ENCODE measurements around the gene DSCAML1.

DSCAML1 gene

DNA sequence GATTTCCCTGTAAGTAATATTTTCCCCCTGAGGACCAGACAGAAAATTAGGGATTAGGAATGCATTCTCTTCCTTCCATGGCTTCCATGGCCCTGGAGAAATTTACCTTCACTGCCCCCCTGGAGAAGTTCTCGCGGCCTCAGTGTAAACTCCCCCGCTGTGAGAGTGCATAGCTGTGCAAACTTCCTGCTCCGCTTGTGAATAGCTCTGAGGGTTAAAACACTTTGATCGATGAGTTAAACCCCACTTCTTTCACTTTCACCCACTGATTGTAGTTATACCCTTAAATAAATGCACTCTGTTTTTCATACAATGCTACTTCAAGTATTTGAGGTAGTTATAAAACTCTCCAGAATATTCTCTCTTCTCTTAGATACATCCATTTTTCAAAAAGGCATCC lies 190.8 kb downstream of the DSCAML1 start:
- no peak for DNase-seq (ENCODE audit: low spot score)

DNA sequence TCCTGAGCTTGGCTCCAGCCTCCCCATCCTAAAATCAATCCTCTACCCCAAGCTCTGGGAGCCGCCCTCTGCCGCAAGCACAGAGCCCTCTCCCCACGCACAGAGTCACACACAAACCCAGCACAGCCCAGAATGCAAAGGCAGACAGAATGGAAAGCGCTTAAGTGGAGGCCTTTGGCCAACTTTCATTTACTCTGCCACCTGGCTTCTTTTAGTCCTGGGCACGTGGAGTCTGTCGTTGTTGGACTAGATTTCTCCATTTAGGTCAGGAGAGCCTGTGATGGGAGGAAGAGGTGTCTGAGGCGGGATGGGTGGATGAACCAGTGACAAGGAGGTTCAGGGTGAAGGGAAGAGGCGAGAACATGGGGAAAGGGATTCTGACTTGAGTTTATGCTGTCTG lies 191.7 kb downstream of the DSCAML1 start:
- DNase-seq (ENCODE audit: low spot score), result no peak

DNA sequence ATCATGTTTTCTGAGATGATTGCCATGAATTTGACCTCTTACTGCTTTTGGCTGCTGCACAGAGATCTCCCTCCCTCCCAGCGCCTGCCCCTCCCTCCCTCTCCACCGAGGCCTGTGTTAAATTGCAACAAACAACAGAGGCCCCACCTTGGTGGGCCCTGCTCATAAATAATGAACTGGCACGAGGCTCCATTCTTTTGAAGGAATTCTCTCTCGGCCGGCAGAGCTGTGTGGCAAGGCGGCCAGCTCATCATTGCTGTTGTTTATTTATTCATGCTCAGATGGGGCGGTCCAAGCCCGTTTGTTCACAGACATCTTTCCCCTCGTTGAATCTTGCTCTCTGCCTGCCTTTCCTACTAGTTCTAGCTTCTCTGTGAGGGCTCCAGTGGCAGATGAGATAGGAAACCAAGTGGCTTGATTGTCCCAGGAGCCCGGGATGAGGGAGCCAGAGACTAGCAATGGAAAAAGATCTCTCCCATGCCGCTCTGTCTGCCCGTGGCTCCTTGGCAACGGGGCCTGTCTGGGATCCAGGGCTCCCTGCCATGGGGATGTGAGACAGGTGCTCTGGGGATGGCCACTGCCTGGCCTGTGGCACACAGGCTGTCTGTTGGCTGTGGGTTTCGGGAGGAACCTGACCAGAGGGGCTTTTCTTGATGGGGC lies 192.6 kb downstream of the DSCAML1 start:
- peak; percentile 38 for DNase-seq (ENCODE audit: low spot score)

DNA sequence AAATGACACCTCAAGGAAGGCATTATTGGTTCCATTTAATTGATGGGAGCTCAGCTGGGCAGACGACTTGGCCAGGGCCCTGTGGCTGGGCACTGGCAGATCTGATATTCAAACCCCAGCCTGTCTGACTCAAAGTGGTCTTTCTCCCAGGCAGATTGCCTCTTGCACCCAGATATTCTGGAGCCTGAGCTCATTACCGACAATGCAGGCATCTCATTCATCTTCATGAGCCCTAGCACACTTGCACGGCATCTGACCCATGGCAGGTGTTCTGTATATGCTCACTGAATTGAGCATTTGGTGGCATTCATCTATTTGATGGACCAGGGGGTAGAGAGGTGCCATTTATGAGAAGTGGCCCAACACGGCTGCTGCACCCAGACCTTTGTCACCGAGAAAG lies 193.1 kb downstream of the DSCAML1 start:
- no peak for DNase-seq (ENCODE audit: low spot score)

DNA sequence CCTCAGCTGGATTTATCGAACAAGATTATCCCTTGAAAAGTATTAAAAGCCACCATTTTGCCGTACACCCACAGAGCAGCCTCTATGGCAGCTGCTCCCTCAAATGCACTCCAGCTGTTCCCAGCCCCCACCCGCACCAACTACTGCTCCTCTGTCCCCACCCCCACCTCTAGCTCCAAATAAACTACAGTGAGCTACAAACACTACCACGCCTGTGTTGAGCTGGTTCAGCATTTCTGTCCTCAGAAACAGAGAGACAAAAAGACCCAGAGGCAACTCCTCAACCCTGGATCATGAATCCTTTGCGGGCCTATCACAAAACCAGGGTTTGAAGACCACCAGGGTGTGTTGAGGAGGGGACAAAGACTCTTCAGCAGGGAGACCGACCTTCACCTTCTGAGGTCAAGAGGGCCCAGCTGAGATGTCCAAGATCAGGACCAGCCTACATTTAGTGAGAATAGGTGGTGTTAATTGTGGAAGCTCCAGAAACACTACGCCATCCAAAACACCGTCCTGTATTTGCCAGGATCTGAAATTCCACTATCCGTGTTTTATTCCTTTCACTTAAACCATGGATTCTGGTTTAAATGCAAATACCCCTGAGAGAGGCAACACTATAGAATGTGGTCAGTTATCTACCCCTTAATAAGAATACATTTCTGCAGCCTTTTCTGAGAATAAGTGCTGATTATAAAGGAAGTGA lies 195.9 kb downstream of the DSCAML1 start:
- DNase-seq (ENCODE audit: low spot score), result no peak

DNA sequence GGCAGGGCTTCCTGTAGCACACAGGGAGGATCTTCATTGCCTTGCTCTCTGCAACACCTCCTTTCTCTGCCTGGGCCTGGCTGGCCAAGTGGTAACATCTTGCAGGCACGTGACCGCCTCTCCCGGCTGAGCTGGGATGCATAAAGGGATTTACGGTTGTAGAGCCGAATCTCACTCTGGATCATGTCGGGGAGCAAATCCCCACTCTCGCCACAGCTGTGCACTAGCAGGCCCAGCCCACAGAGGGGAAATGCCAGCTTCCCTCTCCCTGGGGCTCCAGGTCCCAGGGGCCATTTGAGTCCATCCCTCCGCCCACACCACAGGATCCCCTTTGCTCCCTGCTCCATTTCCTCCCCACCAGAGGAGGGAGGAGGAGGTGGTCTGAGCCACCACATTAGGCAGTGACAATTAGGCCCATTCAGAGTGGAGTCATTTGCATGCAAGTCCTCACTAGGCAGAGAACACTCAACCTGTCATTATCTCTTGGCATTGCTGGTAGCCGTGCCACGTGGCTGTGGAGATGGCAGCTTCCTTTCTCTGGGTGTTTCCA lies 196.7 kb downstream of the DSCAML1 start:
- DNase-seq (ENCODE audit: low spot score), result no peak

DNA sequence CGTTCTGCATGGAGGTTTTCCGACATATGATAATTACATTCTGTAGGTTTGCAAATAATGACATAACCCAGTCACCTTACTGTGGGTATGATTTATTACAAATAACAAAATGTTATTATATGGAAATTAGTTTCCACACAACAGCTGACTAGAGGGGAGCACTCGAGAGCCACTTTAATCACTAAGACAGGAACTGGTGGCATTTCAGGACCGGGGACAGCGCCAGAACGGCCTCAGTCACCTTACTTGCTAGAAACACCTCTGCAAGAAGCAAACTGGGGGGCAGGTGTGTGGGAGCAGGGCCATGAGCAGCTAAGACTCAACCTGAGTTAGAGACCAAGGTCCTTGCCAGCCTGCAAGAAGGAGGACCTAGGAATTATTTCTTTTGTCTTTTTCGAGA lies 199.9 kb downstream of the DSCAML1 start:
- peak; percentile 36 for DNase-seq (ENCODE audit: low spot score)

DNA sequence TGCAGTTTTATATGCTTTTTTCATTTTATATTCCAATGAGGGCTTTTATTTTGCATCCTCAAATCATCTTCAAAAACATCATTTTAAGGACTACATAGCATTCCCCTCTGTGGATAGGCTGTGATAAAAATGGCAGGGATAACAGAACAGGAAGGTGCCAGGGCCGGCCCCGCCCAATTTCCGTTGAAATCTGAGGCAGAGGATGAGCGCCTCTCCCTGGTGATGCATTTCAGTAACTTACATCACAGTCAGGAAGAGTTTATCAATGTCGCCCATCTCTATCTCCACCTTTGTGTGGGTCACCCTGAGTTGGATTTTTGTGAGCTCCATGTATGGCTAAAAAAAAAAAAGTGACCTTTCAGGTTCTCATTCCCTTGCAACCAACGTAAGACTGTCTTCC lies 201.6 kb downstream of the DSCAML1 start:
- DNase-seq (ENCODE audit: low spot score), result no peak

DNA sequence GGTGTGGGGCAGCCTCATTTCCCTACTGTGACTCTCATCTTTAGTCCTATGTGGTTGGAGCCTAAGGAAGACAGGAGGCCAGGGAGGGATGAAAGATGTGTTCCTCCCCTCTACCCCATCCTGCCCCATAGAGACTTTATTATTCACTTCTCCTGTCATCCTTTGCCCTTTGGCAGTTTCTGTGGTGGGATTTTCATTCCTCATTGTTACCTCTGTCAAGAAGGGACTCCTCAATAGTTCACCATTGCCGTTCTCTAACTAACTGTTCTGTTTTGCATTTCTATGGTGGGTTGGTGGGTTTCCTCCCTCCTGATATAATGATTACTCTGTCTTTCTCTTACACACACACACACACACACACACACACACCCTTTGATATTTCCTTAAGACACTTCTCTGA lies 202.3 kb downstream of the DSCAML1 start:
- no peak for DNase-seq (ENCODE audit: low spot score)

DNA sequence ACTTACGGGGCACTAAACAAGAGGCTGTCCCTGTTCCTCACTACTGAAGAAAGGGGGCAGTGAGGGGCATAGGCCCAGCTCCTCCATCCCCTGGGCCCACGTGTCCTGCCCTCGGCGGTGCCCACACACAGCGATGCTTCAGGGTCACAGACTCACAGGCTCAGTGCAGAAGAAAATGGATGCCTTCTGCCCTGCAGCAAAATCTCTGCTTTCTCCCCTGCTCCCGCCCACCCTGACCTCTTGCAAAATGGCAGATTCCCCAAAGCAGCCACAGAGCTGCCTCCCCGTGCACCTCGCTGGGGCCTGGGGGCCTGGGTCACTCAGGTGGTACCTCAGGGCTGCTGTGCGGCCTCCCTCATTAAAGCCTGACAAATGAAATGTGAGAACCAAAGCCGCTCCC lies 204.0 kb downstream of the DSCAML1 start:
- DNase-seq (ENCODE audit: low spot score), result no peak

DNA sequence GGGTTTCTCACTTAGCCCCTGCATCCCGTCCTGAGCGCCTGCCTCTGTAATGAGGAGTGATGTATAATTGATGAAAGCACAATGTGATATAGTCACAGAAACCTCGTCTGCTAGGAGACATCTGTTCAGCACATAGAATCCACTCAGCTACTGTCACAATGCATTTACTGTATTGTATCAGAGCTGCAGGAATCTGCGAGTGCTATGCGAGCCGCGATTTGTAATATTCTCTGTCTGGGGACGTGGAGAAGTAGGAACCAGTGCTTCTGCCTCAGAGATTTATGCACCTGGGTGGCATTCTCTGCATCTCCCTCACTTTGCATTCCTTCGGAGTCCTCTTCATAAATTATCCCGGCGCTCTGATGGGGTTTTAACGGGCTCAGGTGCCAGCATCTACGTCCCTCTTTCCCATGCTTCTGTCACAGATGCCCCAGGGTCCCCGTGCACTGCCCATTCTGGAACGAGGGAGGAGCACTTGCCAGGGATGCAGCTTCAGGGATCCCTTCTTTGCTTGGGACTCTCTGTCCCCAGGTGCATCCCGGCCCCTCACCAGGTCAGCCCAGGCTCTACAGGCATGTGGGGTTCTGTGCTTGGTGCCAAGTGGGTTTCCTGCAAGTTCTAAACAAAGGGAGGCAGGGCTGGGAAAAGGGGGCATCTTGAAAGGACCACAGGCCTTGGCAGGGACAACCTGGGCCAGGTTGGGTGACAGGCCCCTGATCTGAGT lies 205.5 kb downstream of the DSCAML1 start:
- no peak for DNase-seq (ENCODE audit: low spot score)

DNA sequence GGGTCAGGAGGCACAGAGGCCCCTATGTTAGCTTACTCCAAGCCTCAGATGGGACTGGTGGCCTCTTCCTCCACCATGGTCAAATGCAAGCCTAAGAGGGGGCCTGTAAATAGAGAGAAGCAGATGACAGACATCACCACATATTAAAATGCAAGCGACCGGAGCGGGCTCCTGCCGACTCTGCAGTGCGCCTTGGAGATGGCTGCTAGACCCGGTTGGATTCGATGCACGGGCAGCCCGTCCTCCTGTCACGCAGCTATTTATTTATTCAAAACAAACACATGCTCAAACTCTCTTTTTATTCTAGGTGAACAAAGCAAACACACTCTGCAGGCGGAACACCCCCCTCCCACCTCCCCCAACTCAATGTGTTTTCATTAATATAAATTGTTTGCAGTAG lies 208.0 kb downstream of the DSCAML1 start:
- no peak for DNase-seq (ENCODE audit: low spot score)

DNA sequence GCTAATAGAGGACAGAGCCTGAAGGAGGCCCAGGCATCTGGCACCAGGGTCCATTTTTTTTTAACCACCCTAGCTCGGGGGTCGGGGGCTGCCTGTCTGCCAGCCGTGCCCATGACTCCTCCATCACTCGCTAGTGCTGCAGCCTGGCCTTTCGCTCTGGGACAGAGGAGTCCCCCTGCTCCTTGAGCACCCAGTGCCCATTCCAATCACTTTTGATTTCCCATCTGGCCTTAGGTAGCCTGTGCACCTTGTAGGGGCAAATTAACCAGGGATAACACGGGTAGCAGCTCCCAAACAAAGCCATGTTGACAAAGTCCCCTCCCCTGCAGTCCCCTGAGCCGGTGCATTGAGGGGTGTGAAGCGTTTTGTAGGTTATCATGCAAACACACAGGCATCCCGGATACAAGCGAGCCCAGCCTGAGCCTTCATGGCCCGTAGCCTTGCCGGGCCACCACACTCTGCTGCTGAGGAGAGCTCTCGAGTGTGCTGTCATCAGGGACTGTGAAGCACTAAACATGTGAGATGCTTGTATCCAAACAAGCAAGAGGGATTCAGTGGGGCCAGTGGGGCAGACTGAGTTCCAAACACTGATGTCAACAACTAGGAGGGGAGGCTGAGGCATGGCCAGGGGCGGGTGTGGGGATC lies 208.7 kb downstream of the DSCAML1 start:
- DNase-seq (ENCODE audit: low spot score), result no peak

DNA sequence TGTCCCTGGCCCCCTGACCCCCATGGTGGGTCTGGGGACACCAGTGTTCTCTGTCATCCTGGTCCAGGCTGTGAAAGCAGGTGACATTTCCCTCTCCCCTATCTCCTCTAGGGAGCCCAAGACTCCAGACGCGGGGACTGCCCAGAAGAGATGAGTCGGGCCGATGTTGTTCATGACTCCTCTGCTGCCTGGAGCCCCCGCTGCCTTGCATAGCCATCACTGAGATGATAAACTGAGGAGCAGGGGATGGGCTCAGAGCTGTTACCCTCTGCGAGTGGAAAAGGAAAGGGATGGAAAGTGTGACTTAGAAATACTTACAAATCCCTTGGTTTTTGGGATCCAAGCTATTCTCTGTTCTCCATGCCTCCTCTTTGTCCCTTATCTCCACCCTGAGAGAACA lies 209.6 kb downstream of the DSCAML1 start:
- DNase-seq (ENCODE audit: low spot score), result no peak

DNA sequence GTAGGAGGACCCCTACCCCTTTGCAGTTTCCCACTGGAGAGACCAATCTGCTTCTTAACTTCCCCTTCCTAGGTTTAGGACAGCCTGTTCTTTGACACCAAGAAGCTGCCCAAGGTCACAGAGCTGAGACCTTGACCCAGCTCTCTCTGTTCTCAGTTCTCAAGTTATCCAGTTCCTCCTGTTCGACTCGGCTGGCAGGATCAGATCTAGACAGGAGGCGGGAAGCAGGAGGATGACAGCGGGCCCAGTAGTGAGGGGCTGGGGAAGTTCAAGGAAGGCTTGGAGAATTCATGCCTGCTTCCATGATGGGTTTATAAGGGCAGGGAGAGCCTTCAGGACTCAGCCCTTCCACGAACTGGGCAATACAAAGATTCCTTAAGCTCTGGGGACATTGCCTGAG lies 210.6 kb downstream of the DSCAML1 start:
- no peak for DNase-seq (ENCODE audit: low spot score)

DNA sequence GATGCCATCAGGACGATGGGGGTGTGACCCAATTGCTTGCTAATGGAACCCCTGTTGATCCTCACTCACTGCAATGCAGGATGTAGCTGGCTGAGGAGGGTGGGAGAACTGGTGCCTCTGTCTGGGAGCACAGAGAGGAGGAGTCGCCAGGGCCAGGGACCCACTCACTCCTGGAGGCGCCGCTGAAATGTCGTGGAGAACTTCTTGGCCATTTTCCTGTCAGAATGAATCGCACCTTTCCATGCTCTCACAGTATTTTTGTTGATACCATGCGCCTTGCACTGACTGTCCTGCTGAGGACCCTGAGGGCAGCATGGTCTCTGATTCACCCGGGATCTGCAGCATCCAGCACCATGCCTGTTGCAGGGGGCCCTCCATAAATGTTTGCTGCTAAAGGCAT lies 211.4 kb downstream of the DSCAML1 start:
- DNase-seq (ENCODE audit: low spot score), result no peak

DNA sequence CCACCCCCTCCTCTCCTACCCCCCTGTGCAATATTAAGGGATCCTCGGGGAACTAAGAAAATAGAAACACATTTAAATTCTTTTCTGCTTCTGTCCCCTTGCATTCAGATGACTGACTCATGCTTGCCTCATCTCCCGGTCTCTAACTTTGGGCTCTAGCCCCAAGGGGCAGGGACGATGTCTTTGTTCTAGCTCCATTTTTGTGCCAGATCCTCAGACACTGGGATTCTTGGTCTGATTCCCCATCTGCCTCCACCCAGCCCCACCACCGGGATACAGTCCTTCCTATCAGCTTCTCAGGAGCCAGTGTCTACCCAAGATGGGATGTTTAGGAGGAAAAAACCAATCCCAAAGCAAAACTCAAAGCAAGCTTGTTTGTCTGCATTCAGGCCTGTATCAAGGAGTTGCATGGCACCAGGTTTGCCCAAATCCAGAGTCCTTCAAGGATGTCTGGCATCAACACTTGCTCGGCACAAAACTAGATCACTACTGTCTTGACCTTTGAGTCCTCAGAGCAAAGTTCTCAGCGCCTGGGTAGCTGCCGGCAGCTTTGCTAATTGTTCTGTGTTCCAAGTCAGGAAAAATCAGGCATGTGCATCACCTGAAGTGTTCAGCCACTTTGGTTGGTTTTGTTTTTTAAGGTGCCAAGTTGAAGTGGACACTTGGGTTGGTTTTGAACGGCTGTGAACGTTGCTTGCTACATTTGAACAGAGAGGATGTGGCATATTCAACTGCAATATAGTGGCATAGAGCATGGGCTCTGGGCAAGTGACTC lies 212.8 kb downstream of the DSCAML1 start:
- DNase-seq (ENCODE audit: low spot score), result no peak

DNA sequence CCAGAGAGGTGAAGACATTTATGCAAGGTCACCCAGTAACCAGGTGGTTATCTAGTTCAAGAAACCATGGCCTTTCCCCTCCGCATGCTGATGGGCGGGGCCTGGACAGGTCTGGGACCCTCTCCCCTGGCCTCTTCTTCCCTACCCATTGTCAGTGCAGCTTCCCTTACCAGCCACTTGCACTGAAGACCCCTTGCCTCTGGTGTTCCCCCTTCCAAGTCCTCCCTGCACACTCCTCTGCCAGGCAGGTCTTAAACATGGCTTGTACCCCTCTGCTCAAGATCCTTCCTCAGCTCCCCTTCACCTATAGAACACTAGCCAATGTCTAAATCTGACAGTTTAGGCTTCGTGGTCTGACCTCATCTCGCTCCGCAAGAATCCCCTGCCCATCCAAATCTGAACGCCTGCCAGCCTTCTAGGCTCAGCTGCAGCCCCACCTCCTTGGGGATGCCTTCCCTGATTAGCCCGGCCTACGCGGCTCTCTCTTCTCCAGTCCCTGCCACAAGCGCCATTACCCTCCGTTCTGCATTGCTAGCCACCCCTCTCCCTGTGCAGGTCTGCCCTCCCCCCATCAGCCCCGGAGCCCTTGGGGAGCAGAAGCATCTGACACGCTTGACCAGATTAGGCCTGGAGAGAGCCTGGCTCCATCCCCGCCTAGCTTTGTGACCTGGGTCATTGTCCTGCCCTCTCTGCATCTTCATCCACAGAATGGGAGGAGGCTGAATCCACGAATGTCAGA lies 213.8 kb downstream of the DSCAML1 start:
- DNase-seq (ENCODE audit: low spot score), result no peak

DNA sequence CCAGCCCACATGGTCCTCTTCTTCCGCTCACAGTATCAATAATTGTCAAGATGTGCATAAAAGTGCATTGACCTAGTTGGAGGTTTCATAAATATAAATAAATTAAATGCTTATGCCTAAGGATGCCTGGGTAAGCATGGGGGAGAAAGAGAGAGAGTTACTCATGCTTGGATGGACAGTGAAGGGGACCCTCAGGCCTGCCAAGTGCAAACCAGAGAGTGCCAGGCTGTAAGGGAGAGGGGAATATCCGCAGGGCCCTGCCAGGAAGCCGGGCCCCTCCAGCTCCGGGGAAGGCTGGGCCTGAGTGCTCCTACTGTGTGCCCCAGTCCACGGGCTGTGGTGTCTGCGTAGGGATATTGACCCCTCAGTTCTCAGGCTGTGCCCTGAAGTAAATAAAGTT lies 214.6 kb downstream of the DSCAML1 start:
- DNase-seq (ENCODE audit: low spot score), result no peak

DNA sequence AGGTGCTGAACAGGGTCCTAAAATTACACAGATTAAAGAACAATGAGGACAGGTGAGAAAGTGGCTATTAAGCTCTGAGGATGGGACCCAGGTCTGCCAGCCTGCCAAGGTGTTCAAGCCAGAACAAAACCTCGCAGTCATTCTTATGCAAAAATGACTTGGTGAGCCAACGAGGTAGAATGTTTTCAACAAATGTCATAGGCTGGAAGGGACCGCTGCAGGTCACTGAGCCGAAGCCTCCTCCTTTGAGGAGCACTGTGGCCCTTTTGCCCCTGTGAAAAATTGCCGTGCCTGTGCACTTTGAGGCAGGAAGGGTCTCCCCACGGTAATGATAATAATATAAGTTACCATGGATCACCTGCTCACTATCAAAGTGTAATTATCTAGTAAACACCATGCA lies 216.2 kb downstream of the DSCAML1 start:
- no peak for DNase-seq (ENCODE audit: low spot score)

DNA sequence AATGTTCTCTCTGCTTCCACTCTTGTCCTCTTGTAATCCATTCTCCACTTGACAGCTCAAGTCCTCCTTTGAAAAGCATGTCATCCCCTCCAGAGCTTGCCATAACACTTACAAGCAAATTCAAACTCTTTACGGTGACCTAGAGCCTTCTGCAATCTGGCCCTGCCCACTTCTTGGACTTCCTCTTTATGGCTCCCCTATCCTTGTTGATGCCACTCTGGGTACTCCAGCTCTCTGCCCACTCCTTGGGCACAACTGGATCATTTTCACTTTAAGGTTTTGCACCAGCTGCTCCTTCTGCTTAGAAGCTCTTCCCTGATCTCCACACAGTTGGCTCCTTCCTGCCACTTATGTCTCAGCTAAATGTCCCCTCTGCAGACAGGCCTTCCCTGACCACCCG lies 217.9 kb downstream of the DSCAML1 start:
- no peak for DNase-seq (ENCODE audit: low spot score)
